ENCODE results near the gene RTN4RL1.

RTN4RL1 gene

GRCh38 chr17:2058586-2059546 lies 33.7 kb upstream of the RTN4RL1 start:
- DNase-seq: peak; percentile 76

GRCh38 chr17:2057760-2058585 lies 32.8 kb upstream of the RTN4RL1 start:
- peak; percentile 66 for DNase-seq

- DNase-seq: peak; percentile 61
Observed at GRCh38 chr17:2057175-2057759, 32.1 kb upstream of the RTN4RL1 start.

GRCh38 chr17:2056206-2057174 lies 31.4 kb upstream of the RTN4RL1 start:
- peak; percentile 74 for DNase-seq

- peak; percentile 70 for DNase-seq
Observed at GRCh38 chr17:2055292-2056205, 30.4 kb upstream of the RTN4RL1 start.

GRCh38 chr17:2054512-2055291 lies 29.6 kb upstream of the RTN4RL1 start, which contains the start of gene HIC1:
Gene HIC1 (plus strand): TSS chr17:2055103. CDS start chr17:2056691, 1,588 bp downstream.
- DNase-seq: peak; percentile 91

GRCh38 chr17:2054262-2054511 lies 29.1 kb upstream of the RTN4RL1 start:
- DNase-seq: no peak

- peak; percentile 85 for DNase-seq
Observed at GRCh38 chr17:2053380-2054261, 28.5 kb upstream of the RTN4RL1 start.

GRCh38 chr17:2051933-2052559 lies 26.9 kb upstream of the RTN4RL1 start:
- DNase-seq: peak; percentile 45

GRCh38 chr17:2051061-2051932 lies 26.2 kb upstream of the RTN4RL1 start:
- DNase-seq: peak; percentile 59

GRCh38 chr17:2050300-2051060 lies 25.3 kb upstream of the RTN4RL1 start:
- DNase-seq: peak; percentile 82

- DNase-seq: peak; percentile 93
Observed at GRCh38 chr17:2049333-2050299, 24.5 kb upstream of the RTN4RL1 start.

GRCh38 chr17:2048805-2049204 lies 23.7 kb upstream of the RTN4RL1 start:
- DNase-seq: no peak

- DNase-seq: no peak
Observed at GRCh38 chr17:2047590-2047989, 22.5 kb upstream of the RTN4RL1 start.

- no peak for DNase-seq
Observed at GRCh38 chr17:2044263-2044894, 19.2 kb upstream of the RTN4RL1 start.

Data from right forelimb (tissue), 1 donor.